ENCODE data around the gene C1QTNF4. TPM values are rescaled to one million over a fixed set of nuclear protein-coding genes. Genes with fewer than 3 reads are reported as not detected.
A peak's percentile ranks its signal among the peaks of the same experiment; 100 is the strongest.
"Not testable (repeated sequence)": the region's sequence is repeated elsewhere in the genome, so short reads cannot be mapped to it uniquely, and the experiment has no call there.

Gene C1QTNF4
- polyA plus RNA-seq (ENCODE audit: insufficient read length in 12 of 12), result 10 to 100 TPM in 1 of 12 donors, 1 to 10 TPM in 9, not detected in 2; 4.1 to 12.7 (median 7.0) TPM
- long read RNA-seq, donor 1, partial matches to known transcripts, result 0 of 2 reads
- long read RNA-seq, donor 1, other reads (novel, unspliced or antisense), result 0 of 2 reads
- long read RNA-seq, donor 2, partial matches to known transcripts, result 0 of 4 reads
- long read RNA-seq, donor 2, other reads (novel, unspliced or antisense), result 0 of 4 reads
- long read RNA-seq, donor 3, result 0 reads
- long read RNA-seq, donor 4, partial matches to known transcripts, result 0 of 1 reads
- long read RNA-seq, donor 4, other reads (novel, unspliced or antisense), result 0 of 1 reads
- long read RNA-seq, donor 5, result 0 reads
- long read RNA-seq, donor 6, result 0 reads
- long read RNA-seq, donor 7, partial matches to known transcripts, result 0 of 1 reads
- long read RNA-seq, donor 7, other reads (novel, unspliced or antisense), result 0 of 1 reads
- long read RNA-seq, donor 8, transcript C1QTNF4-201 (2 exons, 1,664 nt), result major isoform, 5 of 5 reads
- long read RNA-seq, donor 8, partial matches to known transcripts, result 0 of 5 reads
- long read RNA-seq, donor 8, other reads (novel, unspliced or antisense), result 0 of 5 reads
- long read RNA-seq, donor 9, partial matches to known transcripts, result 0 of 2 reads
- long read RNA-seq, donor 9, other reads (novel, unspliced or antisense), result 0 of 2 reads
- long read RNA-seq, donor 10, partial matches to known transcripts, result 0 of 3 reads
- long read RNA-seq, donor 10, other reads (novel, unspliced or antisense), result 0 of 3 reads
- long read RNA-seq, donor 11, partial matches to known transcripts, result 0 of 3 reads
- long read RNA-seq, donor 11, other reads (novel, unspliced or antisense), result 0 of 3 reads

DNA sequence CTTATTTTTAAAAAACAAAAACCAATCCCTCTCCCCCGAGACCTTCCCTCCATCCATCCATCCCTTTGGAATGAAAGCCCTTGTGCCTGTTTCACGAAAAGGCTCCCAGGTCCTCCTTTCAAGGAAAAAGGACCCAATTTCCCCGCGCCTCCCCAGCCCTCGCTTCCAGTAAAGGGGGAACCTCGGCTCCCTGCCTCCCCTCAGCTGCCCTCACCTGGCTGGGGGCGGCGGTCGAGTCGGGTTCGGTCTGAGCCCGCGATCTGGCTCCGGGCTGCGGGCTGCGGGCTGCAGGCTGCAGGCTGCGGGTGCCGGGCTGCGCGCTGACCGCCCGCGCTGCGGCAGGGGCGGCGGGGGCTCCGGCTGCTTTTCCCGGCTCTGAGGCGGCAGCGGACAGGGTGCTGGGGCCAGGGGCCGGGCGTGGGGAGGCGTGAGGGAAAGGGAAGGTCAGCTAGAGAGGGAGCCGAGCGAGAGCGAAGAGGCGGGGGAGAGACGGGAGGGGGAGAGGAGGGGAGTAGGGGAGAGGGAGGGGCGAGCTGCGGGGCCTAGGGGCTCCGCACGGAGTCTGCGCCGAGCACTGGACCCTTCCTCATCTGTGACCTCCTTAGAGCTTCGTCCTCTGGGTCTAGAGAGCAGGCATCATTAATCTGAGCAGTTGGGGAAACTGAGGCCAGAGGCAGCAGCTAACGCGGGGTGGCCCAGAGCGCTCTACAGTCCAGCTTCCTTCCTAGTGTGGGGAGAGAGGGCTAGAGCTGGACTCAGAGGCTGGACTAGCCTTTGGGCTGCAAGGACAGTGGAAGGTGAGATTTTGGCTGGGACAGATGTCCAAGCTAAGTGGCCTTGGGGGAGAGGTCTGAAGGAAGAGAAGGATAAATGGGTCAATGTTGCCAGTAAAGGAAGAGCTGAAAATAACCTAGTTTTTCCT lies at the start of gene C1QTNF4:
C1QTNF4 (minus strand) TSS at position 478 of the 922 bp plus-strand sequence. CDS start 3,601 bp downstream, outside the sequence.
- no peak for DNase-seq

- DNase-seq, result peak; percentile 98
Observed at GRCh38 chr11:47642099-47642855, 48.1 kb upstream of the C1QTNF4 start, which contains the start of gene MTCH2. Gene MTCH2, minus strand, starts transcription at chr11:47642559. Its CDS starts 94 bp downstream, at chr11:47642465.

DNA sequence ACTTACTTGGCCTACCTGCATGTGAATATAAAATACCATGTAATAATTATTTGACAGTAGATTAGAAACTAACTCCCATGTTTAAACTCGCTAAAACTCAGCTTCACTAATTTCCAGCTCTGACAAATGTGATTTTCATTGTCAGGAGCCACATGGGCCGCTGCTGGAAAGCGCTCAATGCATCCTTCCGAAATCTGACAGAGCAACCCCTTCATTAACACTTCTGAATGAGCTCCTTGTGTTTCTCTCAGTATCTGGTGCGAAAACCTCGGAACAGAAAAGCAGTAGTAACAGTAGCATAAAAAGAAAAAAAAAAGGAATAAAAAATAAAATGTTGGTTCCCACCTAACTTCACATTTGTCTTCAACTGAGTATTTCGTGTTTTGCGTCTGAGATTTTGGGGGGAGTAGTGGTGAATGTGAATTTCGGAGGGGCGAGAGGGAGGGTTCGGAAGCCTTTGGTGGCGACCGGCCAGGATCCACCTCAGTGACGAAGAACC lies 47.4 kb upstream of the C1QTNF4 start:
- no peak for DNase-seq

DNA sequence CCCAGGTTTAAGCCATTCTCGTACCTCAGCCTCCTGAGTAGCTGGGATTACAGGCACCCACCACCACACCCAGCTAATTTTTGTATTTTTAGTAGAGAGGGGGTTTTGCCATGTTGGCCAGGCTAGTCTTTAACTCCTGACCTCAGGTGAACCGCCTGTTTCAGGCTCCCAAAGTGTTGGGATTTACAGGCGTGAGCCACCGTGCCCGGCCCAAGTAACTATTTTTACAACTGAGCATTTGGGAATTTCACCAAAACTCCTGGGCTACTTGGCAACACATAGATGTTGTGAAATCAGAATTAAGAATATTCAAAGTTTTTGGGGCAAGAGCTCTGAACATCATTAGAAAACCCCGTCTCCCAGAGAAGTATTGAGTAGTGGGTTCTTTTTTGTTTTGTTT lies 46.3 kb upstream of the C1QTNF4 start:
- not testable (repeated sequence) for DNase-seq

GRCh38 chr11:47636331-47636730 lies 42.1 kb upstream of the C1QTNF4 start:
- not testable (repeated sequence) for DNase-seq

DNA sequence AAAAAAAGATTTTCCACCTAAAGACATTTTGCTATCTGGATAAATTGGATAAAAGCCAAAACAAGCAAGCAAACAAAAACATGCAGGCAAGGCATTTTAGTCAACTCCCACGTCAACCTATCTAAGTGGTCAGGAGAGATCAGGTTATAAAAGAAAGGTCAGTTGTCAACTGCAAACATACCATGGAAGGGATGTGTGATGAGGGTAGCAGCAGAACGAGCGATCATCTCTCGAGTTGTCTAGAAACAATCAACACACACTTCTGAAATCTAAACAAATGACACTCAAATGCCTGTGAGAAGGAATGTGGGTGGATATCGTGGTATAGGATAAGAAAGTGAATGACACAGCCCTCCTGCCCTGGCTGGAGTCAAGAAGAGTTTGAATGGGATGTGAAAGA lies 37.3 kb upstream of the C1QTNF4 start:
- no peak for DNase-seq

DNA sequence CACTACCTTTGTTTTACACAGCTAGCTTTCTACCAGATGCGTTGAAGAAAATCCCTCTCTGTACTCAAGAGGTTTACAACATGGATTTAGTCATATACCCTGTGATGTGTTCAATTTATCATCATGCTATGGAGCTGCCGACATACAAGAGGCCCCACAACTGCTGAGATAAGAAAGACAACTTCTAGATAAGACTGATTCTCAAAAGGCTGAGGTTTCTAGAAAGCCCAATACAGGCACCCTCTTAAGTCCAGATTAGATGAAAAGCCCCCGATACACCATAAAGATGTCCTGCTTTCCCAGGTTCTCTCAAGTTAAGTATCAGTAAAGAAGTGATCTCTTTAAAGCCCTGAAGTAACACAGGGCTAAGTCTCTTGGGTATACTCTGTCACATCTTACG lies 33.8 kb upstream of the C1QTNF4 start:
- DNase-seq, result no peak

- DNase-seq, result no peak
Observed at GRCh38 chr11:47626234-47626633, 32.0 kb upstream of the C1QTNF4 start.

DNA sequence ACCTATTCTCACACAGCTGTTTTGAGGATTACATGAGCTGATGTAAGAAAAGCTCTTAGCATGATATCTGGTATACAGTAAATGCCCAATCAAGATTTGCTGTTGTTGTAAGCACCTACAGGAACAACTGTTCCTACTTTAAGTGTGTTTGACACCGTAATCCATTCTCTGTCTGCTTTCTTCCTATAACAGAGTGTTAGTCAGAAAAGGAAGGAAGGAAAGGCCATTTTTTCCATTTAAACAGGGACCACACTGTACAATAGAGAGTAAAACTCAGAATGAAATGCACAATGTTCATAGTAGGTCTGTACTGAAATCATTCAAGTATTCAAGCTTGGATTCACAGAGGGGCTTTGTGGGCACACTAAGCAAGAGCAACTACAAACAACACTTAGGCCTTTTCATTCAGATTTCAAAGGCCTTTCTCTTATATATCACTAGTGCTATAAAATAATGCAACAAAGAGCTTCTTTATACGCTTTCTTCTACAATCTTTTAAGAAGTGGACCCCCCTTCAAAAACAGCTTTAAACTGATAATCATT lies 26.7 kb upstream of the C1QTNF4 start:
- no peak for DNase-seq

DNA sequence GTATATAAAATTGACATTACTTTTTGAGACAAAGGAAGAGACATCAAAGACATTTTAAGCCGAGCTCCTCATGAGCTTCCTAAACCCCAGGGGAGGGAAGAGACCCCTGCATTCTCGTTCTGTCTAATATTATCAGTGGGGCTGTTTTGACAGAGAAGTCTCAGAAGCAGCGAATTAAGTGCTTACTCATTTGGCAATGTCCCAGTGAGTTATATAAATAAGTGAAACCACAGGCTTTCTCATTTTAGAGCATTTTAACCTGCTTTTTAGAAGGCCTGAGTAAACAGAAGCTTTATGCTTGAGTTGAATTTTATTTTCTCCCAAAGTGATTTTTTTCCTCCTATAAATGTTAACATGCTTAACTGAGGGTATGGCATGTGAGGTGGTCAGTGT lies 23.2 kb upstream of the C1QTNF4 start:
- DNase-seq, result no peak

DNA sequence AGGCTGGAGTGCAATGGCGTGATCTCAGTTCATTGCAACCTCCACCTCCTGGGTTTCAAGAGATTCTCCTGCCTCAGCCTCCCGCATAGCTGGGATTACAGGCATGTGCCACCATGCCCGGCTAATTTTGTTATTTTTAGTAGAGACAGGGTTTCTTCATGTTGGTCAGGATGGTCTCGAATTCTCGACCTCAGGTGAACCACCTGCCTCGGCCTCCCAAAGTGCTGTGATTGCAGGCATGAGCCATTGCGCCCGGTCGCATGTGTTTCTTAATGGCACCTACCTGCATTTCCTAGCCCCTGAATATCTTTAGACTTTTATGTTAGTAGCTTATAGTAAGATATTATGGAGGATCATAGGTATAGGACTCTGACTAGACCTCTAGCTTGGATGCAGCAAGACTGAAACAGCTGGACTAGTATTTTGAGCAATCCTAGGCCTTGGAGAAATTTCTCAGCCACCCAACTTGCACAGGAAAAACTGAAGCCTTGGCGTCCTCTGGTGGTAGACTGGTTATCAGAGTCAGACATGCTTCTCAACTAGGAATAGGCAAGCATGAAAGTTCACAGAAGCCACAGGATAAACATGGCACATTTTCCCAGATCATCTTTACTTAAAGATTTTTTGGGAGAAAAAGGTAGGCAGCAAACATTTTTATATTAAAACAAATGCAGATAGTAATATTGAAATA lies 22.7 kb upstream of the C1QTNF4 start:
- peak; percentile 76 for DNase-seq

- no peak for DNase-seq
Observed at GRCh38 chr11:47615249-47615648, 21.0 kb upstream of the C1QTNF4 start.

DNA sequence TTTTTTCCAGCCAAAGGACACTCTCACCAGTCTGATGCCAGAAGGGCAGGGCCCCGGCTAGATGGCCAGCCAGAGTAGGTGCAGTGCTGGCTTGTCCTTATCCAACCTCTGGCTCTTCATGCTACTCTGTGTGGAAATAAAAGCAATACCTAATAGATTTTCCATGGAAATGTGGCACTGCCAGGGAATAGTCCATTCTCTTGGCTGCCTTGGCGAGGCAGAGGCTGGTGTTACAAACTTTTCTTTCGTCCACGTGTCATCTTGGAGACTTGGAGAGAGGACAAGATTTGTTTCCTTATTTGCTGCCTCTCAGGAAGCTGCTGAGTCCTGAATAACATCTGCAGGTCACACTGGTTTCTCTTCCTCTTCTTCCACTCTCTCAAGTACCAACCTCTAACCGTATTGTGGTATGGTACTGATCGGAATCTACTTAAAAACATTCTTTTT lies 17.2 kb upstream of the C1QTNF4 start:
- DNase-seq, result no peak

- no peak for DNase-seq
Observed at GRCh38 chr11:47609675-47610074, 15.5 kb upstream of the C1QTNF4 start.

- peak; percentile 48 for DNase-seq
Observed at GRCh38 chr11:47607380-47607779, 13.2 kb upstream of the C1QTNF4 start.

GRCh38 chr11:47606731-47607130 lies 12.5 kb upstream of the C1QTNF4 start:
- no peak for DNase-seq

- DNase-seq, result no peak
Observed at GRCh38 chr11:47605921-47606320, 11.7 kb upstream of the C1QTNF4 start.

DNA sequence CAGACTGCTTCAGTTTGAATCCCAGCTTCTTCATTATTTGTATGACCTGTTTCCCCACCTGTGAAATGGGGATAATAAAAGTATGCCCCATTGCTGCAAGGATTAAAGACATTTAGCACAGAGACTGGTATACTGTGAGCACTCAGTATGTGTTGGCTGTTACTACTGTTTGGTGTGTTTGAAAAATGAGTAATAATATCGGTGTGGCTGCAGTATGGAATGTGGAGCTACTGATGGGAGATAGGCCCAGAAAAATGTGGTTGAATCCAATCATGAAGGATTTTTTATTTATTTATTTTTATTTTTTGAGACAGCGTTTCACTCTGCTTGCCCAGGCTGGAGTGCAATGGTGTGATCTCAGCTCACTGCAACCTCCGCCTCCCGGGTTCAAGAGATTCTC lies 9.1 kb upstream of the C1QTNF4 start:
- no peak for DNase-seq

GRCh38 chr11:47599902-47600301 lies 5.7 kb upstream of the C1QTNF4 start:
- DNase-seq, result no peak

- DNase-seq, result no peak
Observed at GRCh38 chr11:47595967-47596366, 1.8 kb upstream of the C1QTNF4 start.

Measured in muscle of arm (tissue), 14 donors.